GM12874 (cell line): Measurements from ENCODE around the gene CXCL11.

Experiments
- TF ChIP-seq, protein P1 (sequence below): IDR thresholded peaks from 2 replicates; pipeline ENCODE4 v1.5.1; 2011; ENCODE audit warnings: low read depth, mild to moderate bottlenecking, control low read depth, low read length, moderate library complexity; ENCODE audit not compliant: insufficient read depth

CXCL11 gene

DNA sequence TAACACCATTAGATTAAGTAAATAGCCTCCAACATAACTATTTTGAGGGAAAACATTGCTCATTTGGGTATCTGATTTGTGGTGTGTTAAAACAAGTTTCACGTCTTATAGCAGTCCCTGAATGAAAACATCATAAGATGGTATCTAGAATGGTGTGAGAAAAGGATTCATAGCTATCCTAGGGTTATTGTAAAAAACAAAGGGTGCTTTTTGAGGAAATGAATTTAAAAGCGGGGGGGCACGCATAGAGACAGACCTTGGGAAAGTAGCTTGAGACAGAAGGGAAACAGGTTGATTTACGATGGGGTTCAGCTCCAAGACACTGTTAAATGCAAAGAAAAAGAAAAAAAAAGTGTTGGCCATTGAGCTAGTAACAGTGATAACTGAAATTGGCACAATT is 11.8 kb downstream of the CXCL11 start:
- TF ChIP-seq, protein P1, sequence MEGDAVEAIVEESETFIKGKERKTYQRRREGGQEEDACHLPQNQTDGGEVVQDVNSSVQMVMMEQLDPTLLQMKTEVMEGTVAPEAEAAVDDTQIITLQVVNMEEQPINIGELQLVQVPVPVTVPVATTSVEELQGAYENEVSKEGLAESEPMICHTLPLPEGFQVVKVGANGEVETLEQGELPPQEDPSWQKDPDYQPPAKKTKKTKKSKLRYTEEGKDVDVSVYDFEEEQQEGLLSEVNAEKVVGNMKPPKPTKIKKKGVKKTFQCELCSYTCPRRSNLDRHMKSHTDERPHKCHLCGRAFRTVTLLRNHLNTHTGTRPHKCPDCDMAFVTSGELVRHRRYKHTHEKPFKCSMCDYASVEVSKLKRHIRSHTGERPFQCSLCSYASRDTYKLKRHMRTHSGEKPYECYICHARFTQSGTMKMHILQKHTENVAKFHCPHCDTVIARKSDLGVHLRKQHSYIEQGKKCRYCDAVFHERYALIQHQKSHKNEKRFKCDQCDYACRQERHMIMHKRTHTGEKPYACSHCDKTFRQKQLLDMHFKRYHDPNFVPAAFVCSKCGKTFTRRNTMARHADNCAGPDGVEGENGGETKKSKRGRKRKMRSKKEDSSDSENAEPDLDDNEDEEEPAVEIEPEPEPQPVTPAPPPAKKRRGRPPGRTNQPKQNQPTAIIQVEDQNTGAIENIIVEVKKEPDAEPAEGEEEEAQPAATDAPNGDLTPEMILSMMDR, result no peak

- TF ChIP-seq, protein P1, result no peak
Observed at GRCh38 chr4:76023389-76023788, 12.5 kb downstream of the CXCL11 start, which contains the start of gene CXCL10. CXCL10 (minus strand) TSS chr4:76023497; CDS start chr4:76023431, 66 bp downstream.

- TF ChIP-seq, protein P1, result no peak
Observed at GRCh38 chr4:76022677-76023076, 13.2 kb downstream of the CXCL11 start.

GRCh38 chr4:76022031-76022430 is 13.8 kb downstream of the CXCL11 start:
- TF ChIP-seq, protein P1, result no peak

GRCh38 chr4:76017056-76017686 is 18.7 kb downstream of the CXCL11 start:
- TF ChIP-seq, protein P1, result no peak

- TF ChIP-seq, protein P1, result no peak
Observed at GRCh38 chr4:76016393-76016792, 19.5 kb downstream of the CXCL11 start.

DNA sequence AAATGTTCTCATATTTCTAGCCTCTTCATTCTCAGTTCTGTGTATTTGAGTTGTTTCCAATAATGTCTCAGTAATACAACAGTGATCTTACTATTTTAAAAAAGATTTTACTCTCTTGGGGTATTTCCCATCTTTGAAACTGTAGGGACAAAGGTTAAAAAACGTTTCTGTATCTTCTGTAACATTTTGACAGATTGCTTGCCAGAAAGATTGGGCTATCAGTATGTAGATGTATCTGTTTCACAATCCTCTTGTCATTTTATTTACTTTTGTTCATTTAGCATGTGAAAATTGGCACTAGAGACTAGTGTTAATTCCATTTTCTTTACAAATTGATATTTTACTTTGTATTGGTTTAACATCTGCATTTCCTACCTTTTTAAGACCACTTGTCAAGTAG is 22.3 kb downstream of the CXCL11 start:
- TF ChIP-seq, protein P1, result no peak
